ENCODE data around the gene ARFGAP1.

Gene ARFGAP1

GRCh38 chr20:63238031-63238430 lies 34.6 kb upstream of the ARFGAP1 start:
- Histone ChIP-seq H3F3A (ENCODE audit: control insufficient read depth, insufficient read depth) (0 out of 2 replicates have a peak, but pooled peaks cover 3% of the 10 kb centered on the region), H3K4me1 (ENCODE audit: control insufficient read depth, low read length) (peaks cover 15% of the 10 kb centered on the region), H3K27ac (ENCODE audit: low read depth, low read length) (no peak overlapping the region), H3K4me2 (ENCODE audit: low read length) (no peak overlapping the region), H3K36me3 (ENCODE audit: control insufficient read depth, low read length) (no peaks in the 10 kb centered on the region), H3K79me2 (ENCODE audit: control insufficient read depth, low read length) (no peaks in the 10 kb centered on the region), H3K27me3 (ENCODE audit: control insufficient read depth, low read length) (peaks cover 2% of the 10 kb centered on the region), H3K4me3 (ENCODE audit: low read length) (no peak overlapping the region), H3K9me2 (replicated peaks; ENCODE audit: control insufficient read depth, low read length) (no peaks in the 10 kb centered on the region), H3K9me3 (ENCODE audit: control insufficient read depth, insufficient read depth, low read length) (no peaks in the 10 kb centered on the region), H4K20me1 (ENCODE audit: control insufficient read depth, insufficient read depth, low read depth, low read length) (no peaks in the 10 kb centered on the region)
- TF ChIP-seq EZH2phosphoT487 (IDR thresholded peaks at IDR 0.05; ENCODE audit: borderline replicate concordance, low read length) = no peak
- TF ChIP-seq CTCF (IDR thresholded peaks at IDR 0.05; ENCODE audit: low read depth, low read length, poor library complexity, severe bottlenecking) = no peak

GRCh38 chr20:63238514-63239125 lies 34.0 kb upstream of the ARFGAP1 start:
- H3K27ac ChIP-seq (ENCODE audit: low read depth, low read length) = no peak overlapping the region
- TF ChIP-seq EZH2phosphoT487 (IDR thresholded peaks at IDR 0.05; ENCODE audit: borderline replicate concordance, low read length) (no peak), CTCF (IDR thresholded peaks at IDR 0.05; ENCODE audit: low read depth, low read length, poor library complexity, severe bottlenecking) (no peak)

GRCh38 chr20:63239431-63239830 lies 33.2 kb upstream of the ARFGAP1 start:
- Histone ChIP-seq H3K27me3 (ENCODE audit: control insufficient read depth, low read length) (no peaks in the 10 kb centered on the region), H3K4me1 (ENCODE audit: control insufficient read depth, low read length) (peaks cover 14% of the 10 kb centered on the region), H3K9me2 (replicated peaks; ENCODE audit: control insufficient read depth, low read length) (no peaks in the 10 kb centered on the region), H3K4me2 (ENCODE audit: low read length) (no peak overlapping the region), H3K36me3 (ENCODE audit: control insufficient read depth, low read length) (no peaks in the 10 kb centered on the region), H3K4me3 (ENCODE audit: low read length) (no peak overlapping the region), H3K9me3 (ENCODE audit: control insufficient read depth, insufficient read depth, low read length) (no peaks in the 10 kb centered on the region), H3F3A (ENCODE audit: control insufficient read depth, insufficient read depth) (0 out of 2 replicates have a peak, but pooled peaks cover 3% of the 10 kb centered on the region), H3K79me2 (ENCODE audit: control insufficient read depth, low read length) (no peaks in the 10 kb centered on the region), H3K27ac (ENCODE audit: low read depth, low read length) (no peak overlapping the region), H4K20me1 (ENCODE audit: control insufficient read depth, insufficient read depth, low read depth, low read length) (no peaks in the 10 kb centered on the region)
- TF ChIP-seq EZH2phosphoT487 (IDR thresholded peaks at IDR 0.05; ENCODE audit: borderline replicate concordance, low read length) = no peak
- no peak for TF ChIP-seq CTCF (IDR thresholded peaks at IDR 0.05; ENCODE audit: low read depth, low read length, poor library complexity, severe bottlenecking)

More at GRCh38 chr20:63238514-63239125, 34.0 kb upstream of the ARFGAP1 start:
- Histone ChIP-seq H3K4me2 (ENCODE audit: low read length) (no peak overlapping the region), H4K20me1 (ENCODE audit: control insufficient read depth, insufficient read depth, low read depth, low read length) (no peaks in the 10 kb centered on the region), H3K9me3 (ENCODE audit: control insufficient read depth, insufficient read depth, low read length) (no peaks in the 10 kb centered on the region), H3K9me2 (replicated peaks; ENCODE audit: control insufficient read depth, low read length) (no peaks in the 10 kb centered on the region), H3K4me1 (ENCODE audit: control insufficient read depth, low read length) (peaks cover 15% of the 10 kb centered on the region), H3K27me3 (ENCODE audit: control insufficient read depth, low read length) (no peaks in the 10 kb centered on the region), H3F3A (ENCODE audit: control insufficient read depth, insufficient read depth) (0 out of 2 replicates have a peak, but pooled peaks cover 3% of the 10 kb centered on the region), H3K4me3 (ENCODE audit: low read length) (no peak overlapping the region), H3K79me2 (ENCODE audit: control insufficient read depth, low read length) (no peaks in the 10 kb centered on the region), H3K36me3 (ENCODE audit: control insufficient read depth, low read length) (no peaks in the 10 kb centered on the region)

Data from DOHH2 (cell line).